Nucleus accumbens (tissue), 56 donors: Measurements from ENCODE around the gene PKN1.
A peak's percentile ranks its signal among the peaks of the same experiment; 100 is the strongest.

ENCODE experiments used
- DNase-seq, 56 donors: peaks; one replicate each; lab custom pipeline; 2025; lab: John Stamatoyannopoulos, UW

The PKN1 gene

GRCh38 chr19:14425696-14426138 lies 7.4 kb upstream of the PKN1 start:
- no peak for DNase-seq

GRCh38 chr19:14427461-14427860 lies 5.6 kb upstream of the PKN1 start:
- DNase-seq = no peak

GRCh38 chr19:14428882-14429416 lies 4.2 kb upstream of the PKN1 start:
- DNase-seq = no peak

- DNase-seq = no peak
These were observed 2.4 kb upstream of the PKN1 start for GRCh38 chr19:14430712-14431111.

GRCh38 chr19:14433554-14434501 lies 722 bp downstream of the PKN1 start:
- DNase-seq = peak in 24 of 56 donors; percentile 6 to 74 (median 28)

- peak in 5 of 56 donors; percentile 9 to 35 (median 12) for DNase-seq
These were observed 1.6 kb downstream of the PKN1 start for GRCh38 chr19:14434543-14435319.

GRCh38 chr19:14435320-14436050 lies 2.4 kb downstream of the PKN1 start:
- no peak for DNase-seq

- no peak for DNase-seq
These were observed 4.6 kb downstream of the PKN1 start for GRCh38 chr19:14437578-14438140.

GRCh38 chr19:14439014-14439413 lies 5.9 kb downstream of the PKN1 start:
- no peak for DNase-seq

GRCh38 chr19:14440049-14440448 lies 6.9 kb downstream of the PKN1 start:
- DNase-seq = peak in 26 of 56 donors; percentile 2 to 52 (median 21)

- peak in 18 of 56 donors; percentile 1 to 53 (median 16) for DNase-seq
These were observed 8.2 kb downstream of the PKN1 start for GRCh38 chr19:14441041-14441938.

GRCh38 chr19:14442891-14443631 lies 10.0 kb downstream of the PKN1 start:
- DNase-seq = no peak

- DNase-seq = no peak
These were observed 10.6 kb downstream of the PKN1 start for GRCh38 chr19:14443632-14444216.

GRCh38 chr19:14446336-14447036 lies 13.4 kb downstream of the PKN1 start:
- no peak for DNase-seq

- DNase-seq = no peak
These were observed 16.2 kb downstream of the PKN1 start for GRCh38 chr19:14449321-14449720.

GRCh38 chr19:14450168-14450874 lies 17.2 kb downstream of the PKN1 start:
- peak in 1 of 56 donors; percentile 51 for DNase-seq

GRCh38 chr19:14450876-14451275 lies 17.8 kb downstream of the PKN1 start:
- no peak for DNase-seq
